ENCODE data around the gene SHH. TPM values are rescaled to one million over a fixed set of nuclear protein-coding genes. Genes with fewer than 3 reads are reported as not detected.
A peak's percentile ranks its signal among the peaks of the same experiment; 100 is the strongest.

SHH gene
- 24.9 and 28.3 TPM in 2 replicates for total RNA-seq (ENCODE audit: low replicate concordance)
- long read RNA-seq, partial matches to known transcripts = 0 of 13 reads
- long read RNA-seq, other reads (novel, unspliced or antisense) = 13 of 13 reads

- peak within 1 kb of the TSS; percentile 64 for H3K27ac Mint-ChIP-seq
- peak within 1 kb of the TSS; percentile 90 for H3K4me3 Mint-ChIP-seq
- TF ChIP-seq CTCF (conservative IDR thresholded peaks at IDR 0.05) = no peak
- peaks cover 17% of the 10 kb centered on the region for H3K4me1 Mint-ChIP-seq (ENCODE audit: unreplicated experiment)
- H3K9me3 Mint-ChIP-seq = no peaks in the 10 kb centered on the region
- peaks cover 78% of the 10 kb centered on the region for H3K27me3 Mint-ChIP-seq
- no peaks in the 10 kb centered on the region for H3K36me3 Mint-ChIP-seq
- DNase-seq (ENCODE audit: extremely low spot score, unreplicated experiment) = no peak
Measured at GRCh38 chr7:155811895-155812761, at the start of gene SHH. Gene SHH, minus strand, starts transcription at chr7:155812463. Its CDS starts 341 bp downstream, at chr7:155812122.

- H3K27me3 Mint-ChIP-seq = peaks cover 20% of the 10 kb centered on the region
- H3K27ac Mint-ChIP-seq = no peak overlapping the region
- H3K36me3 Mint-ChIP-seq = no peaks in the 10 kb centered on the region
Measured at GRCh38 chr7:155861480-155861868, 49.2 kb upstream of the SHH start.

GRCh38 chr7:155860840-155861479 is 48.7 kb upstream of the SHH start:
- Mint-ChIP-seq H3K9me3 (no peaks in the 10 kb centered on the region), H3K36me3 (no peaks in the 10 kb centered on the region), H3K27me3 (peaks cover 18% of the 10 kb centered on the region), H3K4me3 (no peak overlapping the region), H3K4me1 (ENCODE audit: unreplicated experiment) (no peaks in the 10 kb centered on the region), H3K27ac (no peak overlapping the region)
- DNase-seq (ENCODE audit: extremely low spot score, unreplicated experiment) = peak; percentile 42
- TF ChIP-seq CTCF (conservative IDR thresholded peaks at IDR 0.05) = no peak

More at GRCh38 chr7:155861480-155861868, 49.2 kb upstream of the SHH start:
- no peaks in the 10 kb centered on the region for H3K4me1 Mint-ChIP-seq (ENCODE audit: unreplicated experiment)
- no peak overlapping the region for H3K4me3 Mint-ChIP-seq
- no peaks in the 10 kb centered on the region for H3K9me3 Mint-ChIP-seq
- TF ChIP-seq CTCF (conservative IDR thresholded peaks at IDR 0.05) = no peak
- DNase-seq (ENCODE audit: extremely low spot score, unreplicated experiment) = peak; percentile 32

GRCh38 chr7:155860461-155860839 is 48.2 kb upstream of the SHH start:
- H3K4me3 Mint-ChIP-seq = no peak overlapping the region
- peak; percentile 22 for DNase-seq (ENCODE audit: extremely low spot score, unreplicated experiment)
- H3K36me3 Mint-ChIP-seq = no peaks in the 10 kb centered on the region
- no peak overlapping the region for H3K27ac Mint-ChIP-seq
- no peaks in the 10 kb centered on the region for H3K4me1 Mint-ChIP-seq (ENCODE audit: unreplicated experiment)
- peaks cover 15% of the 10 kb centered on the region for H3K27me3 Mint-ChIP-seq
- H3K9me3 Mint-ChIP-seq = no peaks in the 10 kb centered on the region
- no peak for TF ChIP-seq CTCF (conservative IDR thresholded peaks at IDR 0.05)

GRCh38 chr7:155858521-155859061 is 46.3 kb upstream of the SHH start:
- Mint-ChIP-seq H3K27ac (no peak overlapping the region), H3K36me3 (no peaks in the 10 kb centered on the region), H3K4me3 (no peak overlapping the region), H3K4me1 (ENCODE audit: unreplicated experiment) (no peaks in the 10 kb centered on the region), H3K27me3 (peaks cover 5% of the 10 kb centered on the region), H3K9me3 (no peaks in the 10 kb centered on the region)
- TF ChIP-seq CTCF (conservative IDR thresholded peaks at IDR 0.05) = no peak
- DNase-seq (ENCODE audit: extremely low spot score, unreplicated experiment) = peak; percentile 16

Data from type B pancreatic cell (in vitro differentiated cells).